Activated CD4-positive, alpha-beta T cell treated with anti-CD3 and anti-CD28 coated beads, Interleukin-2, amount 10 ng/mL, durations not matched to agents 7 days and 5 days (primary cell): Measurements from ENCODE around the gene ARHGDIA. TPM values are rescaled to one million over a fixed set of nuclear protein-coding genes. Genes with fewer than 3 reads are reported as not detected.

Source experiments
- CTCF ChIA-PET: fragments of 350-600 bp; sonication (Branson Sonifier 250); formaldehyde crosslinking; loops from one replicate; lab custom pipeline; 2021; ENCODE audit warnings: antibody characterized with exemption; lab: Charles Lee
- POLR2A ChIA-PET: fragments of 350-600 bp; sonication (Branson Sonifier 250); formaldehyde crosslinking; loops from one replicate; lab custom pipeline; 2021; ENCODE audit warnings: antibody characterized with exemption; lab: Charles Lee
- DNase-seq: peaks from one replicate; pipeline ENCODE4 v3.0.0-alpha.2; 2020
- H3K27ac Mint-ChIP-seq: one replicate; pipeline ENCODE4 v1.8.0; 2021; ENCODE audit warnings: mild to moderate bottlenecking, moderate library complexity, mixed read lengths
- H3K27me3 Mint-ChIP-seq: one replicate; pipeline ENCODE4 v1.8.0; 2021; ENCODE audit warnings: mixed read lengths
- H3K36me3 Mint-ChIP-seq: one replicate; pipeline ENCODE4 v1.8.0; 2021; ENCODE audit warnings: low read depth, mixed read lengths
- H3K4me1 Mint-ChIP-seq: one replicate; pipeline ENCODE4 v1.8.0; 2021; ENCODE audit warnings: mixed read lengths
- H3K4me3 Mint-ChIP-seq: one replicate; pipeline ENCODE4 v1.8.0; 2021; ENCODE audit warnings: mild to moderate bottlenecking, moderate library complexity, mixed read lengths
- H3K9me3 Mint-ChIP-seq: one replicate; pipeline ENCODE4 v1.8.0; 2021; ENCODE audit warnings: mixed read lengths
- total RNA-seq, 2 experiments: library from RNA; stranded (reverse); gene quantifications; one replicate each; pipeline ENCODE4 v1.2.3, GENCODE V29; 2021

The ARHGDIA gene
- total RNA-seq, 2 experiments from 2014 or later: 654 to 714 TPM

DNA sequence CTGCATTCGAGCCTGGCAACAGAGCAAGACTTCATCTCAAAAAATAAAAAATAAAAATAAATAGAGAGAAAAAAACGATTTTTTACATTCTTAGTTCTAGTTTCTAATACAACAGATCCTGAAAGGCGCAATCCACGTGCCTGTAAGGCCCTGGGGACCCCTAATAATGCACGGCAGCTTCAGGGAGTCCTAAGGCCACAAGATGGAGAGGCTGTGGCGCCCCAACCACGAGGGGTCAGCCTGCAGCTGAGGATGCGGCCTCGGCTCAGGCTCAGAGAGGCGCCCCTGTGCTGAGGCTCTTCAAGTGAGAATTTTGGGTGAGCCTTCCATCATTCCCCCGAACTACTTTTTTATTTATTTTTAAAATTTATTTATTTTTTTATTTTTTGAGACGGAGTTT is 21.7 kb downstream of the ARHGDIA start:
- peaks cover 39% of the 10 kb centered on the region for H3K36me3 Mint-ChIP-seq
- no peaks in the 10 kb centered on the region for H3K27me3 Mint-ChIP-seq

DNA sequence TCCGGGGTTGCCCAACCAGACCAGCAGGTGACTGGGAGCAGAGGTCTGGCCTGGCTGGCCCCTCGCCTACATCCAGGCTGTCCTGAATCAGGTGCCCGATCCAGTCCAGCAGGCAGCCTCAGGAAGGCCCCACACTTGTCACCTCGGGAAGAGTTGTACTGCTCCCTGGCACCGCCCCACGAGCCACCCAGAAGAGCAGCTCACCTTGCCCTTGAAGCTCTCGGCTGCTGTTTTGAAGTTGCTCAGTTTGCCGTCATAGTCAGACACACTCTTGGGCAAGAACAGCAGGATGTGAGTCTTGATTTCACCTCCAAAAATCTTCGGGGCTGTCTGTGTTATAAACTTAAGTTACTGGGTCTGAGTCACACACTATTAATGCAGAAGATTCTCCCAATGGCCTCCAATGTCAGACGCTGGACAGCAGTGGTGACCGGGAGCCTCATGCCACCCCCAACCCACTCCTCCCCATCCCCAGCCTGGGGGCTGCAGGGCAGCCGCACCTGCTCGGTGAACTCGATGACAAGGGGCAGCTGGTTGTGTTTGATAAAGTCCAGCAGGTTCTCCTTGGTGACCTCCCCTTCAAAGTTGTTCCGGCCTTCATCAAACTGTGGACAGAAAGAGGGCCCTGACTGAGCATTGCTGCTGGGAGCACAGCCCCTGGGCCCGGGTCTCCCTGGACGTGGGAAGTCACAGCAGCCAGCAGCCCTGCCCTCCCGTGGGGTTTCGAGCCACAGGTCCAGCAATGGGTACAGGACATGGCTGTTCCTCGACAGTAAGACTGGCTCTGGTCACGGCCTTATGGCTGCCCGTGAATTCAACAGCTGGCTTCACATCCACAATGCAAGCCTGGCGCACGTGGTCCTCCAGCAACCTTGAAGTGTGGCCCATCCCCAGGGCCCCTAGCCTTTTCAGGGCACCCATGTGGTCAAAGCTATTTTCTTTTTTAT is 24.1 kb downstream of the ARHGDIA start:
- Mint-ChIP-seq H3K27me3 (no peaks in the 10 kb centered on the region), H3K9me3 (no peaks in the 10 kb centered on the region), H3K4me3 (no peak overlapping the region), H3K4me1 (no peaks in the 10 kb centered on the region), H3K27ac (no peak overlapping the region), H3K36me3 (peaks cover 35% of the 10 kb centered on the region)
- CTCF ChIA-PET: no interaction called here
- POLR2A ChIA-PET: no interaction called here
- no peak for DNase-seq

More for the DNA sequence above, 21.7 kb downstream of the ARHGDIA start:
- H3K27ac Mint-ChIP-seq: no peak overlapping the region
- H3K4me3 Mint-ChIP-seq: no peak overlapping the region
- no peak for DNase-seq
- CTCF ChIA-PET: interaction anchor here (0.7 kb wide), 1 partner anchor 12 kb away, joined by 3 read pairs; no protein-coding TSS in a partner anchor
- POLR2A ChIA-PET: no interaction called here
- H3K9me3 Mint-ChIP-seq: no peaks in the 10 kb centered on the region
- H3K4me1 Mint-ChIP-seq: no peaks in the 10 kb centered on the region

- Mint-ChIP-seq H3K27me3 (no peaks in the 10 kb centered on the region), H3K27ac (no peak overlapping the region), H3K36me3 (peaks cover 26% of the 10 kb centered on the region), H3K9me3 (no peaks in the 10 kb centered on the region), H3K4me1 (no peaks in the 10 kb centered on the region), H3K4me3 (no peak overlapping the region)
- CTCF ChIA-PET: no interaction called here
- no peak for DNase-seq
- POLR2A ChIA-PET: no interaction called here
These were observed 25.0 kb downstream of the ARHGDIA start for GRCh38 chr17:81845881-81846742.

- CTCF ChIA-PET: no interaction called here
- no peak overlapping the region for H3K27ac Mint-ChIP-seq
- H3K4me1 Mint-ChIP-seq: no peaks in the 10 kb centered on the region
- peaks cover 24% of the 10 kb centered on the region for H3K36me3 Mint-ChIP-seq
- no peaks in the 10 kb centered on the region for H3K9me3 Mint-ChIP-seq
- no peak for DNase-seq
- H3K27me3 Mint-ChIP-seq: no peaks in the 10 kb centered on the region
- H3K4me3 Mint-ChIP-seq: no peak overlapping the region
- POLR2A ChIA-PET: no interaction called here
These were observed 25.8 kb downstream of the ARHGDIA start for GRCh38 chr17:81845361-81845760.

DNA sequence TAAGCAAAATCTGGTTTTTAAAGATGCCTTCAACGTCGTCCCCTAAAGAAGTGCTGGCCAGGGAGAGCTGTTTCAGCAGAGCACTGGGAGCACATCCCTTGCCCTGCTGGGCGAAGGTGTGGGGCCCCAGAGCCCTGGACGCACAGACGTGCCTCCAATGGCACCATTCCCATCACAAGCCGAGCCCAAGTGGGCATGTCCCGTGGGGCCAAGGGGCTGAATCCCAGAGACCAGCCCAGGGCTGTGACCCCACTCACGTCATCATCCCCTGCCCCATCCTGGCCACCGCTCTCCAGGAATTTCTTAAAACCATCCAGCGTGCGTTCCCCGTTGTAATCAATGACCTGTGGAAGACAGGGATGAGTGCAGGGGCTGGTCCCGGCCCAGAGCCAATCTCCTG is 26.2 kb downstream of the ARHGDIA start:
- Mint-ChIP-seq H3K27ac (peak overlapping the region; percentile 73), H3K4me3 (no peak overlapping the region), H3K4me1 (no peaks in the 10 kb centered on the region), H3K9me3 (no peaks in the 10 kb centered on the region), H3K27me3 (no peaks in the 10 kb centered on the region), H3K36me3 (peaks cover 24% of the 10 kb centered on the region)
- no peak for DNase-seq
- POLR2A ChIA-PET: no interaction called here
- CTCF ChIA-PET: no interaction called here

- H3K27me3 Mint-ChIP-seq: no peaks in the 10 kb centered on the region
- ChIA-PET POLR2A (no interaction called here), CTCF (no interaction called here)
- no peak for DNase-seq
- no peak overlapping the region for H3K4me3 Mint-ChIP-seq
- peak overlapping the region; percentile 73 for H3K27ac Mint-ChIP-seq
- H3K36me3 Mint-ChIP-seq: peaks cover 24% of the 10 kb centered on the region
- H3K4me1 Mint-ChIP-seq: no peaks in the 10 kb centered on the region
- no peaks in the 10 kb centered on the region for H3K9me3 Mint-ChIP-seq
These were observed 26.7 kb downstream of the ARHGDIA start for GRCh38 chr17:81844327-81844851.

DNA sequence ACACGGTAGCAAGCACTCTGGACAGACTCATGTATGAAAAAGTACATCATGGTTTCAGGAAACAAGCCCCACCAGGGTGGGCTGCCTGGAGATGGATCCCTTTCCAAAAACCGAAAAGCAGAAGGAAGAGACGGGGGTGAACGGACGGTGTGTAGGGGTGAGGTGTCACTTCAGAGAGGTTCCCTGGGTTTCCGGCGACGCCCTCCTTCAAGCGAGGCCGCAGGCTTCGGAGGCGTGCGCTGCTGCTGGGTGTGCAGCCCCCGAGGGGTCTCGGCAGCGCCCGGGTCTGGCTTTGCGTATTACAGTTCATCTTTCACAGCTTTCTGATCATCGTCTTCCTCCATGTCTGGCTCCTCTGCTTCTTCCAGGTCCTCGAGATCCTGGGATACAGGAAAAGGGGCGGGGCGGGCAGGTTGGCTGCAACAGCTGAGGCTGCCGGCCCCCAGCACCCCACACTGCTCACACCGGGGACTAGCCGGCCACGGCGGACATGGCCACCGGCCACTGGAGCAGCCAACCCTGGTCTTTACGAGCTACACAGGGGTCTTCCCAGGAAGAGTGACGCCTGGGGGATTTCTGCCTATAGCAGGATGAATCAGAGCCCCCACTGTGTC is 27.3 kb downstream of the ARHGDIA start:
- no peaks in the 10 kb centered on the region for H3K9me3 Mint-ChIP-seq
- peak overlapping the region; percentile 5 for H3K27ac Mint-ChIP-seq
- H3K36me3 Mint-ChIP-seq: peaks cover 24% of the 10 kb centered on the region
- CTCF ChIA-PET: no interaction called here
- H3K4me1 Mint-ChIP-seq: no peaks in the 10 kb centered on the region
- H3K4me3 Mint-ChIP-seq: no peak overlapping the region
- POLR2A ChIA-PET: no interaction called here
- no peaks in the 10 kb centered on the region for H3K27me3 Mint-ChIP-seq
- DNase-seq: no peak

DNA sequence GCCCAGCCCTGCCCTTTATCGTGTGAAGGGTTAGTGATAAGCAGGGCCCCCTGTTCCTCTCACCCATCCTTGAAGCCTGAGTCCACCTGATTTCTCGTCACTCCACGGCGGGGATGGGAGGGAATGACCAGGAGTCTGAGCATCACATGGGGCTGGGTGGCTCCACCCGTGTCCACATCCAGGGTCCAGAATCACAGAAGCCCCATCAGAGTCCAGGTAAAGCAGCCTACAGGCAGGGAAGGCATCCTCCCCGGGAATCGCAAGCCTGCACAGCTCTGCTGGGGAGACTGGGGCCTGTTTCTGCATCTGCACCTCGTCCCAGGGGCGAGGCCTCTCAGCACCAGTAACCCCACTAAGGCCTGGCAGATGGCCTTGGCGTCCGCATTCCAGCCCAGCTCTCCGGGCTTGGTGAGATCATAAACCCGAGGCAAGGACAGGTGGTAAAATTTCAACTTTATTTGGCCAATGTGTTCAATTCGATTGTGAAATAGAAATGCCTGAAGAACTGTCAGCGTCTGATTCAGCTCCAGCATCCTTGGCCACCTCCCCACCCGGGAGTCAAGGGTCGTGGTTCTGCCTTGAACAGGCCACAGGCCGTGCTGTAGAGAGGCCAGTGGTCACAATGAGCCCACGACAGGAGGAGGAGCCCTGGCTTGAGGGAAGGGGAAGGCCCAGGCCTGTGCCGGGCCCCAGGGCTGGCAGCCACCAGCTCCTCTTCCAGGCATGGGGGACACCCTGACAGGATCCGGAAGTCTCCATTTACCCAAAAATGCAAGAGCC is 28.2 kb downstream of the ARHGDIA start:
- Mint-ChIP-seq H3K4me1 (no peaks in the 10 kb centered on the region), H3K36me3 (peaks cover 22% of the 10 kb centered on the region), H3K9me3 (no peaks in the 10 kb centered on the region), H3K4me3 (no peak overlapping the region), H3K27me3 (no peaks in the 10 kb centered on the region), H3K27ac (no peak overlapping the region)
- POLR2A ChIA-PET: no interaction called here
- DNase-seq: no peak
- CTCF ChIA-PET: interaction anchor here (1.0 kb wide), 1 partner anchor 12 kb away, joined by 3 read pairs; no protein-coding TSS in a partner anchor

DNA sequence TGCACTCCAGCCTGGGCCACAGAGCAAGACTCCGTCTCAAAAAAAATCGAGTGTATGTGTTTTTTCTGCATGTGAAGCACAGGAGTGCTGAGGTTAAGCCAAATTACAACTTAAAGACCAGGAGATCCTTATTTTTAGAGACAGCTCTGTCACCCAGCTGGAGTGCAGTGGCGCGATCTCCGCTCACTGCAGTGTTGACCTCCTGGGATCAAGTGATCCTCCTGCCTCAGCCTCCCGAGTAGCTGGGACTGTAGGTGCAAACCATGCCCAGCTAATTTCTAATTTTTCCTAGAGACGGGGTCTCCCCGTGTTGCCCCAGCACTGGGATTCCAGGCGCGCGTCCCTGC is 28.8 kb downstream of the ARHGDIA start:
- POLR2A ChIA-PET: no interaction called here
- no peaks in the 10 kb centered on the region for H3K9me3 Mint-ChIP-seq

DNA sequence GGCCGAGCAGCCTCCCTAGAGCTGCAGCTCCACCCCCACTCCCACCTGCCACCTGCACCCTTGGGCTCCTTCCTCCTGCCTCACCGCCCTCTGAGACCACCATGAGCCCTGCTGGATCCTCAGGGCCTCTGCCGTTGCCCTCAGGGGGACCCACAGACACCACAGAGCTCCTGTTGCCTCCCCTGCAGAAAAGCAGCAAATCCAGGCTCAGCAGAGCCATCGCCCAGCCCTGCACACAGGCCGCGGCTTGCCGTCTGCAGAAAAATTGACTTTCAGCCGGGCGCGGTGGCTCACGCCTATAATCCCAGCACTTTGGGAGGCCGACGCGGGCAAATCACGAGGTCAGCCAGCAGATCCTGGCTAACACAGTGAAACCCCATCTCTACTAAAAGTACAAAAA is 29.3 kb downstream of the ARHGDIA start:
- H3K36me3 Mint-ChIP-seq: peaks cover 22% of the 10 kb centered on the region
- ChIA-PET POLR2A (no interaction called here), CTCF (no interaction called here)
- H3K4me1 Mint-ChIP-seq: no peaks in the 10 kb centered on the region
- no peaks in the 10 kb centered on the region for H3K9me3 Mint-ChIP-seq
- H3K4me3 Mint-ChIP-seq: no peak overlapping the region
- no peak overlapping the region for H3K27ac Mint-ChIP-seq
- no peak for DNase-seq
- H3K27me3 Mint-ChIP-seq: no peaks in the 10 kb centered on the region

More for the DNA sequence above, 28.8 kb downstream of the ARHGDIA start:
- DNase-seq: no peak
- peaks cover 22% of the 10 kb centered on the region for H3K36me3 Mint-ChIP-seq
- H3K27me3 Mint-ChIP-seq: no peaks in the 10 kb centered on the region
- H3K4me1 Mint-ChIP-seq: no peaks in the 10 kb centered on the region
- CTCF ChIA-PET: interaction anchor here (1.0 kb wide), 1 partner anchor 12 kb away, joined by 3 read pairs; no protein-coding TSS in a partner anchor
- no peak overlapping the region for H3K4me3 Mint-ChIP-seq
- H3K27ac Mint-ChIP-seq: peak overlapping the region; percentile 41

- CTCF ChIA-PET: interaction anchor here (0.6 to 1.2 kb wide), 2 partner anchors 71 to 106 kb away, joined by 5 to 6 read pairs; no protein-coding TSS in a partner anchor
- H3K36me3 Mint-ChIP-seq: peaks cover 19% of the 10 kb centered on the region
- no peak overlapping the region for H3K4me3 Mint-ChIP-seq
- H3K4me1 Mint-ChIP-seq: no peaks in the 10 kb centered on the region
- POLR2A ChIA-PET: no interaction called here
- no peak for DNase-seq
- H3K9me3 Mint-ChIP-seq: no peaks in the 10 kb centered on the region
- H3K27ac Mint-ChIP-seq: no peak overlapping the region
- no peaks in the 10 kb centered on the region for H3K27me3 Mint-ChIP-seq
These were observed 30.0 kb downstream of the ARHGDIA start for GRCh38 chr17:81840826-81841778.
